Suprapubic skin (tissue), 4 donors: ENCODE results near the gene UPF1. TPM values are rescaled to one million over a fixed set of nuclear protein-coding genes. Genes with fewer than 3 reads are reported as not detected.

ENCODE experiments used
- DNase-seq, 2 donors: peaks; one replicate each; pipeline ENCODE4 v3.0.0-alpha.2; 2019; ENCODE audit warnings: low spot score in 2 of 2
- H3K27ac ChIP-seq: fragments of 200-600 bp; sonication (generic); one replicate; pipeline ENCODE4 v1.5.1; 2019
- H3K27me3 ChIP-seq: fragments of 200-600 bp; sonication (generic); one replicate; pipeline ENCODE4 v1.5.1; 2019
- H3K36me3 ChIP-seq: fragments of 200-600 bp; sonication (generic); one replicate; pipeline ENCODE4 v1.5.1; 2019
- H3K4me1 ChIP-seq: fragments of 200-600 bp; sonication (generic); one replicate; pipeline ENCODE4 v1.5.1; 2019
- H3K4me3 ChIP-seq: fragments of 200-600 bp; sonication (generic); one replicate; pipeline ENCODE4 v1.5.1; 2019; ENCODE audit warnings: mild to moderate bottlenecking
- H3K9me3 ChIP-seq: fragments of 200-600 bp; sonication (generic); one replicate; pipeline ENCODE4 v1.5.1; 2019
- CTCF ChIP-seq, 2 donors: fragments of 200-600 bp in 1 of 2; fragments of 450-650 bp in 1 of 2; sonication (generic) in 1 of 2; IDR thresholded peaks; one replicate each; pipeline ENCODE4 v1.5.1; 2016 to 2019; ENCODE audit warnings: antibody characterized with exemption in 2 of 2, mild to moderate bottlenecking in 1 of 2, moderate library complexity in 1 of 2
- EP300 ChIP-seq: sonication (generic); formaldehyde crosslinking; IDR thresholded peaks from one replicate; pipeline ENCODE4 v1.6.1; 2017; ENCODE audit warnings: antibody characterized with exemption
- POLR2A ChIP-seq, 2 donors: fragments of 450-650 bp; IDR thresholded peaks; one replicate each; pipeline ENCODE4 v1.6.1; 2017; ENCODE audit warnings: antibody characterized with exemption in 2 of 2, mild to moderate bottlenecking in 2 of 2, moderate library complexity in 2 of 2
- POLR2AphosphoS5 ChIP-seq, 3 donors: sonication (generic); formaldehyde crosslinking; IDR thresholded peaks; one replicate each; pipeline ENCODE4 v1.6.1; 2017; ENCODE audit warnings: antibody characterized with exemption in 3 of 3
- WGBS: methylation state at CpG from one replicate; pipeline ENCODE4 v1.1.5; 2018; 5-methylcytosine and 5-hydroxymethylcytosine counted together
- total RNA-seq, 4 donors: library from RNA; depleted of rRNA; stranded (reverse); fragments of >200 nt; gene quantifications; one replicate each; pipeline ENCODE4 v1.1.0, GENCODE V29; 2016

The UPF1 gene
- total RNA-seq = 100 to 1,000 TPM in 2 of 4 donors, 10 to 100 TPM in 2; 74.7 to 160 (median 99.2) TPM

GRCh38 chr19:18831524-18832305, at the start of gene UPF1:
Gene UPF1 (plus strand): TSS chr19:18831959. CDS start chr19:18832210, 251 bp downstream.
- 8% methylated on average over 4 of the region's 96 CpGs for WGBS
- Histone ChIP-seq H3K9me3 (no peaks in the 10 kb centered on the region), H3K36me3 (no peaks in the 10 kb centered on the region), H3K27me3 (no peaks in the 10 kb centered on the region), H3K27ac (peak within 1 kb of the TSS; percentile 92), H3K4me1 (peaks cover 38% of the 10 kb centered on the region), H3K4me3 (peak within 1 kb of the TSS; percentile 97)
- peak; percentile 93 to 95 for DNase-seq
- TF ChIP-seq POLR2A (IDR thresholded peaks at IDR 0.05) (peak in 1 of 2 donors; percentile 89), CTCF (IDR thresholded peaks at IDR 0.05) (no peak)

GRCh38 chr19:18782559-18783225, 49.1 kb upstream of the UPF1 start:
- Histone ChIP-seq H3K9me3 (no peaks in the 10 kb centered on the region), H3K27me3 (peaks cover 22% of the 10 kb centered on the region), H3K36me3 (peaks cover 1% of the 10 kb centered on the region), H3K4me3 (no peak overlapping the region), H3K27ac (no peak overlapping the region), H3K4me1 (peaks cover 21% of the 10 kb centered on the region)
- DNase-seq = no peak
- 84% methylated on average over 17 of the region's 22 CpGs for WGBS
- TF ChIP-seq CTCF (IDR thresholded peaks at IDR 0.05) (no peak), POLR2AphosphoS5 (IDR thresholded peaks at IDR 0.05) (no peak), POLR2A (IDR thresholded peaks at IDR 0.05) (no peak), EP300 (no peak)

GRCh38 chr19:18783958-18784785, 47.6 kb upstream of the UPF1 start:
- Histone ChIP-seq H3K4me3 (no peak overlapping the region), H3K9me3 (no peaks in the 10 kb centered on the region), H3K27ac (no peak overlapping the region), H3K4me1 (peaks cover 36% of the 10 kb centered on the region), H3K27me3 (peaks cover 36% of the 10 kb centered on the region), H3K36me3 (no peaks in the 10 kb centered on the region)
- DNase-seq = no peak
- TF ChIP-seq EP300 = no peak
- TF ChIP-seq POLR2AphosphoS5 (IDR thresholded peaks at IDR 0.05) = no peak
- no peak for TF ChIP-seq CTCF (IDR thresholded peaks at IDR 0.05)
- TF ChIP-seq POLR2A (IDR thresholded peaks at IDR 0.05) = no peak
- 87% methylated on average over 19 of the region's 19 CpGs for WGBS

GRCh38 chr19:18784786-18785120, 47.0 kb upstream of the UPF1 start:
- no peak overlapping the region for H3K4me3 ChIP-seq
- H3K27ac ChIP-seq = no peak overlapping the region
- no peaks in the 10 kb centered on the region for H3K36me3 ChIP-seq
- no peak for DNase-seq
- peaks cover 42% of the 10 kb centered on the region for H3K27me3 ChIP-seq
- no peaks in the 10 kb centered on the region for H3K9me3 ChIP-seq
- 73% methylated on average over 8 of the region's 16 CpGs for WGBS
- TF ChIP-seq POLR2A (IDR thresholded peaks at IDR 0.05) (no peak), CTCF (IDR thresholded peaks at IDR 0.05) (no peak), POLR2AphosphoS5 (IDR thresholded peaks at IDR 0.05) (no peak)
- H3K4me1 ChIP-seq = peaks cover 41% of the 10 kb centered on the region
